DOHH2 (cell line): Measurements from ENCODE around the gene TUBB1.
A peak's percentile ranks its signal among the peaks of the same experiment; 100 is the strongest.
"Not testable (repeated sequence)": the region's sequence is repeated elsewhere in the genome, so short reads cannot be mapped to it uniquely, and the experiment has no call there.

Experiments used
- H3F3A ChIP-seq: fragments of 200-600 bp; sonication (generic), shearing (Covaris generic); 2 replicates; pipeline ENCODE4 v1.6.0; 2016; ENCODE audit warnings: antibody characterized with exemption, mild to moderate bottlenecking; ENCODE audit not compliant: control insufficient read depth, insufficient read depth
- H3K27ac ChIP-seq: fragments of 200-600 bp; sonication (generic); 2 replicates; pipeline ENCODE4 v1.5.1; 2014; ENCODE audit warnings: low read depth, mild to moderate bottlenecking, low read length, moderate library complexity
- H3K27me3 ChIP-seq: fragments of 200-600 bp; sonication (generic); 2 replicates; pipeline ENCODE4 v1.6.1; 2014; ENCODE audit warnings: mild to moderate bottlenecking, low read length, mixed read lengths; ENCODE audit not compliant: control insufficient read depth
- H3K36me3 ChIP-seq: fragments of 200-600 bp; sonication (generic); 2 replicates; pipeline ENCODE4 v1.6.1; 2014; ENCODE audit warnings: mild to moderate bottlenecking, low read length, moderate library complexity, mixed read lengths; ENCODE audit not compliant: control insufficient read depth
- H3K4me1 ChIP-seq: fragments of 200-600 bp; sonication (generic); 2 replicates; pipeline ENCODE4 v1.6.1; 2014; ENCODE audit warnings: mild to moderate bottlenecking, low read length, mixed read lengths; ENCODE audit not compliant: control insufficient read depth
- H3K4me2 ChIP-seq: fragments of 200-600 bp; sonication (generic); 2 replicates; pipeline ENCODE4 v1.6.0; 2014; ENCODE audit warnings: mild to moderate bottlenecking, low read length, moderate library complexity
- H3K4me3 ChIP-seq: fragments of 200-600 bp; sonication (generic); 2 replicates; pipeline ENCODE4 v1.5.1; 2014; ENCODE audit warnings: mild to moderate bottlenecking, low read length, mixed read lengths
- H3K79me2 ChIP-seq: fragments of 200-600 bp; sonication (generic); 2 replicates; pipeline ENCODE4 v1.6.1; 2014; ENCODE audit warnings: mild to moderate bottlenecking, low read length, mixed read lengths; ENCODE audit not compliant: control insufficient read depth
- H3K9me2 ChIP-seq: fragments of 200-600 bp; sonication (generic); replicated peaks from 2 replicates; pipeline ENCODE4 v1.6.1; 2014; ENCODE audit warnings: mild to moderate bottlenecking, low read length, mixed read lengths; ENCODE audit not compliant: control insufficient read depth
- H3K9me3 ChIP-seq: fragments of 200-600 bp; sonication (generic); 2 replicates; pipeline ENCODE4 v1.6.1; 2014; ENCODE audit warnings: antibody characterized with exemption, low read length, mixed read lengths; ENCODE audit not compliant: control insufficient read depth, insufficient read depth
- H4K20me1 ChIP-seq: fragments of 200-600 bp; sonication (generic); 2 replicates; pipeline ENCODE4 v1.6.0; 2014; ENCODE audit warnings: low read depth, mild to moderate bottlenecking, antibody characterized with exemption, low read length, moderate library complexity; ENCODE audit not compliant: control insufficient read depth, insufficient read depth
- EZH2phosphoT487 ChIP-seq: fragments of 200-600 bp; sonication (generic); IDR thresholded peaks from 2 replicates; pipeline ENCODE4 v1.6.1; 2017; ENCODE audit warnings: borderline replicate concordance, mild to moderate bottlenecking, antibody characterized with exemption, low read length, moderate library complexity, mixed read lengths
- TF ChIP-seq, protein P1 (sequence below): fragments of 200-600 bp; sonication (generic); IDR thresholded peaks from one replicate; pipeline ENCODE4 v1.5.1; 2014; ENCODE audit warnings: antibody characterized with exemption, mild to moderate bottlenecking, low read depth, low read length; ENCODE audit not compliant: poor library complexity, severe bottlenecking

The TUBB1 gene

DNA sequence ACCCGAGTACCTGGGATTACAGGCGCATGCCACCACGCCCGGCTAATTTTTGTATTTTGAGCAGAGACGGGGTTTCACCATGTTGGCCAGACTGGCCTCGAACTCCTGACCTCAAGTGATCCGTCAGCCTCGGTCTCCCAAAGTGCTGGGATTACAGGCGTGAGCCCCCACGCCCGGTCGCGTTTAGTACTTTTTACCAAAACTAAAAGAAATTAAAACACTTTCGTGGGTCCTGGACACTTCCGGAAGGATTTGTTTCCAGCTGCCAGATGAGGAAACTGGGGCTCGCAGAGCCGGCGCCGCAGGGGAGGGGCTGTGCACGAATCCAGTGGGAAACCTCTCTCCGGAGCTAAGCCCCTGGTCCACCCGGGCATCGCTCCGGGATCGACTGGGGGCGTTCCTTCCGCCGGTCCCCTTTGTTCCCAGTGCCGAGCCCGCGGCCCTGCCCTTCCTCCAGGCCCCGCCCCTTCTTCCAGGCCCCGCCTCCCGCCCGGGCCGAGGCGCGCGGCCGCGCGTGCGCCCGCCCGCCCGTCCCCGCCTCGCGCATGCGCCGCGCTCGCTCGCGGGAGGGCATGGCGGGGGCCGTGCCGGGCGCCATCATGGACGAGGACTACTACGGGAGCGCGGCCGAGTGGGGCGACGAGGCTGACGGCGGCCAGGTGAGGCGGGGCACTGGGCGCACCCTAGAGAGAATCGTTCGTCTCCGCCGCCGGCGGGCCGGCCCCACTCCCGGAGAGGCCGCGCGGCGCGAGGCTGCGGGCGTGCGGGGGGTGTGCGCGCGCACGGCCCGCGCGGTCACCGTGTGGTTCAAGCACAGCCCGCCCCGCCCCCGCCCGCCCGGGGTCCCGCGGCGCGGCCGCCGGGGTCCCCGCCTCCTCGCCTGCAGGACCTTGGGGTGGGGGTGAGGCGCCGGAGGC is 38.3 kb upstream of the TUBB1 start, which contains the start of gene NELFCD:
TSS of gene NELFCD (plus strand) at position 546 of the 917 bp plus-strand sequence. CDS start at position 600, 54 bp downstream.
- H3K79me2 ChIP-seq: peaks cover 46% of the 10 kb centered on the region
- H3K27ac ChIP-seq: peak within 1 kb of the TSS; percentile 16; the same call in 1 of the 2 replicates
- peaks cover 41% of the 10 kb centered on the region for H3K4me1 ChIP-seq

DNA sequence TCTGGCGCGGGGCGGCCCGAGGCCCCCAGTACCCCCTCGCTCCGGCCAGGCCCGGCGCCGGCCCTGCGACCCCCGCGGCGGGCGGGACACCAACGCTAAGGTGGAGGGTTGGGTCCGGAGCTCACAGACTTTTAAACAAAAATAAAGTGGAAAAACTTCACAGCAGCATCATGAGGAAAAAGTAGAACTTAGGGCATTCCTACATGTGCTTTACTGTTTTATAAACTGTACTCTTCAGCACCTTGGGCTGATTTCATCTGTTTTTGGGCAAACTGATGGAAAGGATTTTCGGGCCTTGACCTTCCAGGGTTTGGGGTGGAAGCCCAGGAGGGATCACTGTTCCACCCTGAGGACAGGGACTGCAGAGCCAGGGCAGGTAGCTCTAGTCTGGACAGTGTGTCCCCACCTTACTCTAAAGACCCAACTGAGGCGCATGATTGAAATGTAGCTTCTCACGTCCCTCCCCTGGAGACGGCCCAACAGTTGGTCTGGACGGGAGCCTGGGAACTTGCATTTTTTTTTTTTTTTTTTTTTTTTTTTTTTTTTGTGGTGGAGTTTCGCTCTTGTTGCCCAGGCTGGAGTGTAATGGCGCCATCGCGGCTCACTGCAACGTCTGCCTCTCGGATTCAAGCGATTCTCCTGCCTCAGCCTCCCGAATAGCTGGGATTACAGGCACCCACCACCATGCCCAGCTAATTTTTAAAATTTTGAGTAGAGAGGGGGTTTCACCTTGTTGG is 37.4 kb upstream of the TUBB1 start:
- Histone ChIP-seq H3K4me2 (peak overlapping the region; percentile 81), H3K79me2 (peaks cover 52% of the 10 kb centered on the region), H3K27ac (peak overlapping the region; percentile 16; the same call in 1 of the 2 replicates), H3K4me3 (peak overlapping the region; percentile 96), H3K9me3 (no peaks in the 10 kb centered on the region), H3K27me3 (no peaks in the 10 kb centered on the region), H3K36me3 (peaks cover 23% of the 10 kb centered on the region), H3F3A (no peaks in the 10 kb centered on the region), H4K20me1 (peaks cover 3% of the 10 kb centered on the region; the same call in 1 of the 2 replicates), H3K4me1 (peaks cover 41% of the 10 kb centered on the region), H3K9me2 (no peaks in the 10 kb centered on the region)
- no peak for TF ChIP-seq EZH2phosphoT487
- TF ChIP-seq, protein P1, sequence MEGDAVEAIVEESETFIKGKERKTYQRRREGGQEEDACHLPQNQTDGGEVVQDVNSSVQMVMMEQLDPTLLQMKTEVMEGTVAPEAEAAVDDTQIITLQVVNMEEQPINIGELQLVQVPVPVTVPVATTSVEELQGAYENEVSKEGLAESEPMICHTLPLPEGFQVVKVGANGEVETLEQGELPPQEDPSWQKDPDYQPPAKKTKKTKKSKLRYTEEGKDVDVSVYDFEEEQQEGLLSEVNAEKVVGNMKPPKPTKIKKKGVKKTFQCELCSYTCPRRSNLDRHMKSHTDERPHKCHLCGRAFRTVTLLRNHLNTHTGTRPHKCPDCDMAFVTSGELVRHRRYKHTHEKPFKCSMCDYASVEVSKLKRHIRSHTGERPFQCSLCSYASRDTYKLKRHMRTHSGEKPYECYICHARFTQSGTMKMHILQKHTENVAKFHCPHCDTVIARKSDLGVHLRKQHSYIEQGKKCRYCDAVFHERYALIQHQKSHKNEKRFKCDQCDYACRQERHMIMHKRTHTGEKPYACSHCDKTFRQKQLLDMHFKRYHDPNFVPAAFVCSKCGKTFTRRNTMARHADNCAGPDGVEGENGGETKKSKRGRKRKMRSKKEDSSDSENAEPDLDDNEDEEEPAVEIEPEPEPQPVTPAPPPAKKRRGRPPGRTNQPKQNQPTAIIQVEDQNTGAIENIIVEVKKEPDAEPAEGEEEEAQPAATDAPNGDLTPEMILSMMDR: no peak

More for the DNA sequence above, 38.3 kb upstream of the TUBB1 start, which contains the start of gene NELFCD:
- no peaks in the 10 kb centered on the region for H3K27me3 ChIP-seq
- peaks cover 3% of the 10 kb centered on the region; the same call in 1 of the 2 replicates for H4K20me1 ChIP-seq
- H3F3A ChIP-seq: no peaks in the 10 kb centered on the region; the same call in 1 of the 2 replicates
- TF ChIP-seq, protein P1: no peak
- no peak for TF ChIP-seq EZH2phosphoT487
- H3K4me2 ChIP-seq: peak within 1 kb of the TSS; percentile 81
- no peaks in the 10 kb centered on the region for H3K9me3 ChIP-seq
- peaks cover 15% of the 10 kb centered on the region for H3K36me3 ChIP-seq
- H3K4me3 ChIP-seq: peak within 1 kb of the TSS; percentile 96
- no peaks in the 10 kb centered on the region for H3K9me2 ChIP-seq

DNA sequence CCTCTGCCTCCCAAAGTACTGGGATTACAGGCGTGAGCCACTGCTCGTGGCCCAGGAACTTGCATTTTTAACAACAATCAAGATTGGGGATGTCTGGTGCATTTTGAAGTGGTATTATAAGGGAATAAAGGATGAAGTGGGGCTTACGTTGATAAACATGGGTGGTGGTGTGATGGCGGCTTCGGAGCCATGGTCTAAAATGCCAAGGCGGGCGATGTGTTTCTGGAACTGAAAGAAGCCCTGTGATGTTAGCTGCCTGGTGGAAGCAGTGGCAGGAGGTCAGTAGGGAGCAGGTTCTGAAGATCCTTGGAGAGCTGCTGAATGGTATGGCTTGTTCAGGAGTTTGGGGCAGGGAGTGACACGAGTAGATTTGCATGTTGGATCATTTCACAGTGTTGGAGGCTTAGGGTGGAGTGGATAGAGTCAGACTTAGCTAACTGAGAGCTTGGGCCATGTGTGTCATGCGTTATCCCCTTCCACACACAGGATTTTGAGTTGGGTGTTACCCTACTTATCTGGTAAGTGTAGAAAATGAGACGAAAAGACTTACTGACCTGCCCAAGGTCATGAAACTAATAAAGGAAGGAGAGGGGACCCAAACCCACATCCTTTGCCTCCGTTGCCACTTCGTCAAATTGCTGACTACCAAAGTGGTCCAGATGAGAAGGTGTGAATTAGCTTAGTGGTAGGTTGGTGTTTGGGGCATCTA is 36.7 kb upstream of the TUBB1 start:
- peaks cover 31% of the 10 kb centered on the region for H3K36me3 ChIP-seq
- H3K4me2 ChIP-seq: peak overlapping the region; percentile 81
- H3K27ac ChIP-seq: no peak overlapping the region
- peaks cover 57% of the 10 kb centered on the region for H3K79me2 ChIP-seq
- H3K4me1 ChIP-seq: peaks cover 41% of the 10 kb centered on the region
- H3K9me2 ChIP-seq: no peaks in the 10 kb centered on the region
- TF ChIP-seq EZH2phosphoT487: no peak
- TF ChIP-seq, protein P1: no peak
- H3K4me3 ChIP-seq: peak overlapping the region; percentile 96
- no peaks in the 10 kb centered on the region for H3F3A ChIP-seq
- H3K9me3 ChIP-seq: no peaks in the 10 kb centered on the region
- H3K27me3 ChIP-seq: no peaks in the 10 kb centered on the region
- H4K20me1 ChIP-seq: peaks cover 3% of the 10 kb centered on the region; the same call in 1 of the 2 replicates

DNA sequence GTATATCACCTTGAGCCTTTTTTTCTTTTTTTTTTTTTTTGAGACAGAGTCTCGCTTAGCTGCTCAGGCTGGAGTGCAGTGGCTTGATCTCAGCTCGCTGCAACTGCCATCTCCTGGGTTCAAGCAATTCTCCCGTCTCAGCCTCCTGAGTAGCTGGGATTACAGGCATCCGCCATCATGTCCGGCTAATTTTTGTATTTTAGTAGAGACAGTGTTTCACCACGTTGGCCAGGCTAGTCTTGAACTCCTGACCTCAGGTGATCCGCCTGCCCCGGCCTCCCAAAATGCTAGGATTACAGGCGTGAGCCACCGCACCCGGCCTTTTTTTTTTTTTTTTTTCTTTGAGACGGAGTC is 36.1 kb upstream of the TUBB1 start:
- peaks cover 36% of the 10 kb centered on the region for H3K36me3 ChIP-seq

More for the DNA sequence above, 36.1 kb upstream of the TUBB1 start:
- not testable (repeated sequence) for H4K20me1 ChIP-seq, H3K27me3 ChIP-seq, H3K9me2 ChIP-seq, H3K9me3 ChIP-seq, H3F3A ChIP-seq, H3K27ac ChIP-seq
- Histone ChIP-seq H3K4me1 (peaks cover 40% of the 10 kb centered on the region), H3K79me2 (peaks cover 60% of the 10 kb centered on the region), H3K4me2 (peak overlapping the region; percentile 81), H3K4me3 (peak overlapping the region; percentile 96)
